A673 (cell line): ENCODE measurements around the gene ACOXL. TPM values are rescaled to one million over a fixed set of nuclear protein-coding genes. Genes with fewer than 3 reads are reported as not detected.

Experiments used
- BruUV-seq: library from RNA; stranded (reverse); fragments of 400-500 nt; replicated peaks from 2 replicates; lab custom pipeline; 2021; lab: Mats Ljungman, UMichigan
- CTCF ChIA-PET: fragments of 300-600 bp; sonication (Branson Sonifier 250); formaldehyde crosslinking; loops from one replicate; lab custom pipeline; 2022; ENCODE audit warnings: antibody characterized with exemption; lab: Charles Lee
- POLR2A ChIA-PET: fragments of 300-600 bp; sonication (Branson Sonifier 250); formaldehyde crosslinking; loops from one replicate; lab custom pipeline; 2022; ENCODE audit warnings: antibody characterized with exemption; ENCODE audit not compliant: low non-redundant PET; lab: Charles Lee
- DNase-seq: peaks from one replicate; pipeline ENCODE4 v3.0.0-alpha.2; 2015; ENCODE audit warnings: low spot score
- H3K27ac ChIP-seq: fragments of 200-600 bp; sonication (generic); 2 replicates; pipeline ENCODE4 v1.5.1; 2016; ENCODE audit warnings: mixed run types, low read depth, mild to moderate bottlenecking, mixed read lengths, antibody characterized with exemption, low read length; ENCODE audit not compliant: poor library complexity, severe bottlenecking
- H3K27me3 ChIP-seq: fragments of 200-600 bp; sonication (generic); replicated peaks from 2 replicates; pipeline ENCODE4 v1.6.1; 2017; ENCODE audit warnings: mixed run types, low read depth, mild to moderate bottlenecking, mixed read lengths, antibody characterized with exemption, low read length; ENCODE audit not compliant: insufficient read depth, poor library complexity
- H3K36me3 ChIP-seq: fragments of 200-600 bp; sonication (generic); 2 replicates; pipeline ENCODE4 v1.6.1; 2016; ENCODE audit warnings: mixed run types, mild to moderate bottlenecking, mixed read lengths, antibody characterized with exemption, low read length; ENCODE audit not compliant: insufficient read depth, poor library complexity, severe bottlenecking
- H3K4me1 ChIP-seq: fragments of 200-600 bp; sonication (generic); 2 replicates; pipeline ENCODE4 v1.6.1; 2017; ENCODE audit warnings: mixed run types, mild to moderate bottlenecking, mixed read lengths, antibody characterized with exemption, low read length; ENCODE audit not compliant: insufficient read depth, poor library complexity, severe bottlenecking
- H3K4me3 ChIP-seq: fragments of 200-600 bp; sonication (generic); 2 replicates; pipeline ENCODE4 v1.5.1; 2016; ENCODE audit warnings: low read depth, mixed run types, mild to moderate bottlenecking, mixed read lengths, low read length; ENCODE audit not compliant: poor library complexity, severe bottlenecking
- H3K9me3 ChIP-seq: fragments of 200-600 bp; sonication (generic); 2 replicates; pipeline ENCODE4 v1.6.1; 2016; ENCODE audit warnings: mixed run types, low read depth, mild to moderate bottlenecking, mixed read lengths, antibody characterized with exemption, low read length; ENCODE audit not compliant: poor library complexity, severe bottlenecking
- EZH2 ChIP-seq: fragments of 200-600 bp; sonication (generic); IDR thresholded peaks from 2 replicates; pipeline ENCODE4 v1.6.1; 2017; ENCODE audit warnings: borderline replicate concordance, low read depth, mild to moderate bottlenecking, mixed read lengths, antibody characterized with exemption, low read length; ENCODE audit not compliant: poor library complexity, severe bottlenecking
- intact Hi-C: fragments of 100-400 bp; cut with micrococcal nuclease; formaldehyde crosslinking; loops from one replicate; pipeline ENCODE4 v1.10.0; 2022; ENCODE audit not compliant: unreplicated experiment
- total RNA-seq: library from RNA; stranded (reverse); gene quantifications from 2 replicates; pipeline ENCODE4 v1.2.3, GENCODE V29; 2021
- TF ChIP-seq, protein P1 (sequence below): fragments of 300-800, 200-600 bp; sonication (generic); conservative IDR thresholded peaks from 2 replicates; pipeline ENCODE4 v1.5.1; 2017; ENCODE audit warnings: low read depth, mild to moderate bottlenecking, antibody characterized with exemption, low read length, moderate library complexity, mixed read lengths

The ACOXL gene
- total RNA-seq, 1 experiment from 2014 or later: not detected

DNA sequence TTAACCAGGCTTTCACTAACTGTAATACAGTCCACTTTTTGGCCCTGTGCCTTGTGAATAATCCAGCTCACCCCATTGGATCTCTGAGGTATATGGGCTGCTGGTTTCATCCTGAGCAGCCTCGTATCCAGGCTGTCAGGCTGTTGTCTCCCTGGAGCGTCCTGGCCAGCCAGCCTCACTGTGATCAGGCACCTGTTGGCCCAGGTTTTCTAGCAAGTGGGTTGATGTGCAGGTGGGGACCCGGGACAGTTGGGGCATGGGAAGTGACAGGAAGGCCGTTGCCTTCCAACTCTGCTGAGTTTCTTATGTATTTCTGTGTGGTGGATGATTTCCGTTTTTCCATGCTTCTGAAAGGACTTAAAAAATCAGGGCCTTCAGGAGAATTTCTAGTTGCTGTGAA lies 132.4 kb downstream of the ACOXL start:
- intact Hi-C loops: no loop called here
- BruUV-seq: no TSS peak
- TF ChIP-seq, protein P1, sequence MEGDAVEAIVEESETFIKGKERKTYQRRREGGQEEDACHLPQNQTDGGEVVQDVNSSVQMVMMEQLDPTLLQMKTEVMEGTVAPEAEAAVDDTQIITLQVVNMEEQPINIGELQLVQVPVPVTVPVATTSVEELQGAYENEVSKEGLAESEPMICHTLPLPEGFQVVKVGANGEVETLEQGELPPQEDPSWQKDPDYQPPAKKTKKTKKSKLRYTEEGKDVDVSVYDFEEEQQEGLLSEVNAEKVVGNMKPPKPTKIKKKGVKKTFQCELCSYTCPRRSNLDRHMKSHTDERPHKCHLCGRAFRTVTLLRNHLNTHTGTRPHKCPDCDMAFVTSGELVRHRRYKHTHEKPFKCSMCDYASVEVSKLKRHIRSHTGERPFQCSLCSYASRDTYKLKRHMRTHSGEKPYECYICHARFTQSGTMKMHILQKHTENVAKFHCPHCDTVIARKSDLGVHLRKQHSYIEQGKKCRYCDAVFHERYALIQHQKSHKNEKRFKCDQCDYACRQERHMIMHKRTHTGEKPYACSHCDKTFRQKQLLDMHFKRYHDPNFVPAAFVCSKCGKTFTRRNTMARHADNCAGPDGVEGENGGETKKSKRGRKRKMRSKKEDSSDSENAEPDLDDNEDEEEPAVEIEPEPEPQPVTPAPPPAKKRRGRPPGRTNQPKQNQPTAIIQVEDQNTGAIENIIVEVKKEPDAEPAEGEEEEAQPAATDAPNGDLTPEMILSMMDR: no peak
- TF ChIP-seq EZH2: no peak

GRCh38 chr2:110865188-110865587 lies 132.8 kb downstream of the ACOXL start:
- Histone ChIP-seq H3K4me1 (no peaks in the 10 kb centered on the region), H3K27me3 (peaks cover 57% of the 10 kb centered on the region), H3K4me3 (no peak overlapping the region), H3K36me3 (no peaks in the 10 kb centered on the region), H3K27ac (no peak overlapping the region), H3K9me3 (no peaks in the 10 kb centered on the region)
- TF ChIP-seq, protein P1: no peak
- TF ChIP-seq EZH2: no peak
- no peak for DNase-seq
- ChIA-PET CTCF (no interaction called here), POLR2A (no interaction called here)
- intact Hi-C loops: no loop called here
- BruUV-seq: no TSS peak

More for the DNA sequence above, 132.4 kb downstream of the ACOXL start:
- Histone ChIP-seq H3K9me3 (no peaks in the 10 kb centered on the region), H3K36me3 (no peaks in the 10 kb centered on the region), H3K4me1 (no peaks in the 10 kb centered on the region), H3K4me3 (no peak overlapping the region), H3K27me3 (peaks cover 61% of the 10 kb centered on the region), H3K27ac (no peak overlapping the region)
- ChIA-PET CTCF (no interaction called here), POLR2A (interaction anchor here (0.6 kb wide), 1 partner anchor 228 kb away, joined by 3 read pairs; no protein-coding TSS in a partner anchor)
- no peak for DNase-seq

DNA sequence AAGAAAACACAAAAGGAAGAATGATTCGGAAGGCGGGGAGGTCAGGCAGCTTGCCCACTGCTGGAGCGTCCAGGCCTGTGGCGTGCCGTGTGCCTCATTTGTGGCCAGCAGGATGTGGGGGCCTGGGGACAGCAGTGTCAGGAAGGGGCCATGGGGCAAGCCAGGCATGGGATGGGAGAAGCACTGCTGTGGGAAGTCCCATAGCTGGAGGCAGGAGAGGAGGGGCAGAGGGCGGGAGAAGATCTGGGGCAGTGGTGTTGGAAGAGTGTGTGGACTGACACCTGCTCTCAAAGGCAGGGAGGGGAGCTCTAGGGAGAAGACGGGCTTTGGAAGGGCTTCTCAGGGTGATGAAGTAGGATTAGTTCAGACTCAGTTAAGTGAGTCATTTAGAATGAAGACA lies 133.7 kb downstream of the ACOXL start:
- H3K27ac ChIP-seq: no peak overlapping the region
- intact Hi-C loops: no loop called here
- no peaks in the 10 kb centered on the region for H3K36me3 ChIP-seq
- POLR2A ChIA-PET: no interaction called here
- peaks cover 48% of the 10 kb centered on the region for H3K27me3 ChIP-seq
- no peaks in the 10 kb centered on the region for H3K9me3 ChIP-seq
- DNase-seq: no peak
- no TSS peak for BruUV-seq
- no peak overlapping the region for H3K4me3 ChIP-seq
- CTCF ChIA-PET: no interaction called here
- TF ChIP-seq EZH2: no peak
- TF ChIP-seq, protein P1: no peak
- no peaks in the 10 kb centered on the region for H3K4me1 ChIP-seq
